Gastrocnemius medialis (tissue), 4 donors: ENCODE measurements around the gene ATP2C2.

ENCODE experiments used
- POLR2A ChIP-seq, 2 donors: fragments of 450-650 bp; IDR thresholded peaks; one replicate each; pipeline ENCODE4 v1.6.1; 2017; ENCODE audit warnings: antibody characterized with exemption in 2 of 2, mild to moderate bottlenecking in 2 of 2, moderate library complexity in 2 of 2
- TF ChIP-seq, protein P1 (sequence below), 5 experiments: fragments of 450-650 bp in 3 of 5; fragments of 200-600 bp in 2 of 5; sonication (generic) in 2 of 5; IDR thresholded peaks in 4 of 5; conservative IDR thresholded peaks in 1 of 5; 1 replicate in 4 of 5; 2 replicates in 1 of 5; pipeline ENCODE4 v1.5.1; 2016 to 2019; ENCODE audit warnings: antibody characterized with exemption in 5 of 5, mild to moderate bottlenecking in 3 of 5, moderate library complexity in 3 of 5

DNA sequence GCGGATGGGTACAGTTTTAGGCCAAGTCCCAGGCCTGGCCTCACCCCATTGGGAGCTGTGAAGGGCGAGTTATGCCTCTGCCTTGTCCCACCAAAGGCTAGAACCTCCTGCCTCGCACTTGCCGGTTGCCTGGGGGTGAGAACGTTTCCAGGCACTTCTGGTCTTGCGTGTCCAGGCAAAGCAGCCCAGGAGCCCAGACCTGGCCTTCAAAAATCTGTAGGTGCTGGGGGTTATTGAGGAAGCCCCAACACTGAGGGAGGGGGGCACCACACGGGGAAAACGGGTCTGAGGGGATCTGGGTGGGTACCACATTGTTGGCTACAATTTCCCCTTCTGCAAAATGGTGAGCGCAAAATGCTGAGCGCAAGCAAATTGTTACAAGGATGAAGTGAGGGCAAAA is 12.2 kb upstream of the ATP2C2 start:
- TF ChIP-seq, protein P1, sequence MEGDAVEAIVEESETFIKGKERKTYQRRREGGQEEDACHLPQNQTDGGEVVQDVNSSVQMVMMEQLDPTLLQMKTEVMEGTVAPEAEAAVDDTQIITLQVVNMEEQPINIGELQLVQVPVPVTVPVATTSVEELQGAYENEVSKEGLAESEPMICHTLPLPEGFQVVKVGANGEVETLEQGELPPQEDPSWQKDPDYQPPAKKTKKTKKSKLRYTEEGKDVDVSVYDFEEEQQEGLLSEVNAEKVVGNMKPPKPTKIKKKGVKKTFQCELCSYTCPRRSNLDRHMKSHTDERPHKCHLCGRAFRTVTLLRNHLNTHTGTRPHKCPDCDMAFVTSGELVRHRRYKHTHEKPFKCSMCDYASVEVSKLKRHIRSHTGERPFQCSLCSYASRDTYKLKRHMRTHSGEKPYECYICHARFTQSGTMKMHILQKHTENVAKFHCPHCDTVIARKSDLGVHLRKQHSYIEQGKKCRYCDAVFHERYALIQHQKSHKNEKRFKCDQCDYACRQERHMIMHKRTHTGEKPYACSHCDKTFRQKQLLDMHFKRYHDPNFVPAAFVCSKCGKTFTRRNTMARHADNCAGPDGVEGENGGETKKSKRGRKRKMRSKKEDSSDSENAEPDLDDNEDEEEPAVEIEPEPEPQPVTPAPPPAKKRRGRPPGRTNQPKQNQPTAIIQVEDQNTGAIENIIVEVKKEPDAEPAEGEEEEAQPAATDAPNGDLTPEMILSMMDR (IDR thresholded peaks at IDR 0.05 in 4 of 5, conservative IDR thresholded peaks at IDR 0.05 in 1 of 5) = no peak
- TF ChIP-seq POLR2A (IDR thresholded peaks at IDR 0.05) = no peak
